Endothelial cell (in vitro differentiated cells): ENCODE measurements around the gene NBAS. TPM values are rescaled to one million over a fixed set of nuclear protein-coding genes. Genes with fewer than 3 reads are reported as not detected.

ENCODE experiments used
- DNase-seq: peaks from one replicate; pipeline ENCODE4 v3.0.0; 2021; ENCODE audit warnings: low spot score
- H3K27ac Mint-ChIP-seq: one replicate; pipeline ENCODE4 v1.8.0; 2021; ENCODE audit warnings: mixed read lengths, inconsistent platforms; ENCODE audit not compliant: unreplicated experiment
- H3K27me3 Mint-ChIP-seq: one replicate; pipeline ENCODE4 v1.8.0; 2021; ENCODE audit warnings: mild to moderate bottlenecking, moderate library complexity, mixed read lengths, inconsistent platforms; ENCODE audit not compliant: unreplicated experiment
- H3K36me3 Mint-ChIP-seq: one replicate; pipeline ENCODE4 v1.8.0; 2021; ENCODE audit warnings: mild to moderate bottlenecking, low read depth, mixed read lengths, inconsistent platforms; ENCODE audit not compliant: unreplicated experiment
- H3K4me1 Mint-ChIP-seq: one replicate; pipeline ENCODE4 v1.8.0; 2021; ENCODE audit warnings: mild to moderate bottlenecking, mixed read lengths, inconsistent platforms; ENCODE audit not compliant: unreplicated experiment
- H3K4me3 Mint-ChIP-seq: one replicate; pipeline ENCODE4 v1.8.0; 2021; ENCODE audit warnings: mild to moderate bottlenecking, mixed read lengths, inconsistent platforms; ENCODE audit not compliant: unreplicated experiment
- H3K9me3 Mint-ChIP-seq: one replicate; pipeline ENCODE4 v1.8.0; 2021; ENCODE audit warnings: mixed read lengths, inconsistent platforms; ENCODE audit not compliant: unreplicated experiment
- total RNA-seq: library from RNA; stranded (reverse); fragmentation: NEBNext Ultra II Directional; extraction: Animal tissue kit (Norgen Biotek cat#: 25700); gene quantifications from one replicate; pipeline ENCODE4 v1.2.1, GENCODE V29; 2021; ENCODE audit not compliant: unreplicated experiment
- TF ChIP-seq, protein P1 (sequence below): fragments of 200-600 bp; sonication (generic); IDR thresholded peaks from one replicate; pipeline ENCODE4 v1.5.0; 2021; ENCODE audit warnings: antibody characterized with exemption; ENCODE audit not compliant: unreplicated experiment

Gene NBAS
- total RNA-seq, 1 donor from 2014 or later, result 52.8 TPM

DNA sequence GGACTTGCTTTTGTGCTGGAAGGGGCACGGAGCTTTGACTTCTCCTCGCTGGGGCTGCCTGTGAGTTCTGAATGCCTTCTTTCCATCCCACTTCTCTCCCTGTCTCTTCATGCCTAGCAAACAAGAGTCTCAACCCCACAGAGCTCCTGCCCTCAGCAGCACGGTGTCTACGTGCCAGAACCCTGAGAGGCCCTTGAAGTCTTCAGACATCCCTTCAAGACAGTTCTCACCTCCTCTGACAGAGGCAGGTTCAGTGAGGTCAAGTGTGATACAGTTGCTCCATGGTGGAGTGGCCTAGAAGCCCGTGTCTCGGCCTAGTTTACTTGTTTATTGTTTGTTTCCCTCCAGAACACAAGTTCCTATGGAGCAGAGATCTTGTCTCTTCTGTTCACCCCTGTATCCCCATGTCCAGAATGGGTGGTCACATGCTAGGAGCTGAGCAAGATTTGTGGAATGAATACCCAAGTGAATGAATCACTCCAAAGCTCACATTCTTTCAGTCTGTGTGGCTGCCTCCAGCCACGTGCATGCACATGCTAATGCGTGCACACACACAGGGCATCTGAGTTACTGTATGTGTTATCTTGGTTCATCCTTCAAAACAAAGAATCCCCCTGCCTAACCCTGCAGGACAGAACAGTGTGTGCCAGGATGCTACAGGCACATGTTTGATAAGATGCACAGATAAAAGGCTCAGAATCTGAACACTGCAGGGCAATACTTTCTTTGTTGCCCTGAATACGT lies 391.6 kb downstream of the NBAS start:
- Mint-ChIP-seq H3K4me3 (no peak overlapping the region), H3K36me3 (peaks cover 7% of the 10 kb centered on the region), H3K4me1 (peaks cover 14% of the 10 kb centered on the region), H3K9me3 (no peaks in the 10 kb centered on the region), H3K27me3 (peaks cover 11% of the 10 kb centered on the region), H3K27ac (peak overlapping the region; percentile 57)
- TF ChIP-seq, protein P1, sequence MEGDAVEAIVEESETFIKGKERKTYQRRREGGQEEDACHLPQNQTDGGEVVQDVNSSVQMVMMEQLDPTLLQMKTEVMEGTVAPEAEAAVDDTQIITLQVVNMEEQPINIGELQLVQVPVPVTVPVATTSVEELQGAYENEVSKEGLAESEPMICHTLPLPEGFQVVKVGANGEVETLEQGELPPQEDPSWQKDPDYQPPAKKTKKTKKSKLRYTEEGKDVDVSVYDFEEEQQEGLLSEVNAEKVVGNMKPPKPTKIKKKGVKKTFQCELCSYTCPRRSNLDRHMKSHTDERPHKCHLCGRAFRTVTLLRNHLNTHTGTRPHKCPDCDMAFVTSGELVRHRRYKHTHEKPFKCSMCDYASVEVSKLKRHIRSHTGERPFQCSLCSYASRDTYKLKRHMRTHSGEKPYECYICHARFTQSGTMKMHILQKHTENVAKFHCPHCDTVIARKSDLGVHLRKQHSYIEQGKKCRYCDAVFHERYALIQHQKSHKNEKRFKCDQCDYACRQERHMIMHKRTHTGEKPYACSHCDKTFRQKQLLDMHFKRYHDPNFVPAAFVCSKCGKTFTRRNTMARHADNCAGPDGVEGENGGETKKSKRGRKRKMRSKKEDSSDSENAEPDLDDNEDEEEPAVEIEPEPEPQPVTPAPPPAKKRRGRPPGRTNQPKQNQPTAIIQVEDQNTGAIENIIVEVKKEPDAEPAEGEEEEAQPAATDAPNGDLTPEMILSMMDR, result no peak
- DNase-seq, result no peak

DNA sequence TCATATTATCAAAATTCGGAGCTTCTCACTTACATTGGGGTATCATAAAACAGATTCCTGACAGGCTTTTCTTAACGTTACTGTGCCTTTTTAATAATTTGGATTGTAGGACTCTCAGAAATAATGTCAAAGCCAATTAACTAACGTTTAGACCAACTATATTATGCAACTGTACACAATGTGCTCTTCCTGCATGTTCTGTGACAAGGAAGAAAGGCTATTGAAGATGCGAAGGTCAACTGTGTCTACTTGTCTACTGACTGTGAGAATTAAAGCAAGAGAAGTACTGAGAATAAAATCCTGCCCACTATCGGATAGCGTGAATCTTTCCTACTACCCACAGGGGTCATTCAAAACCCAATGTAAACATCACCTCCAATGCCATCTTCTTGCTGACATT lies 393.0 kb downstream of the NBAS start:
- Mint-ChIP-seq H3K4me3 (no peak overlapping the region), H3K4me1 (peaks cover 14% of the 10 kb centered on the region), H3K27ac (no peak overlapping the region), H3K36me3 (peaks cover 7% of the 10 kb centered on the region), H3K9me3 (no peaks in the 10 kb centered on the region), H3K27me3 (peaks cover 11% of the 10 kb centered on the region)
- TF ChIP-seq, protein P1, result no peak
- DNase-seq, result no peak

DNA sequence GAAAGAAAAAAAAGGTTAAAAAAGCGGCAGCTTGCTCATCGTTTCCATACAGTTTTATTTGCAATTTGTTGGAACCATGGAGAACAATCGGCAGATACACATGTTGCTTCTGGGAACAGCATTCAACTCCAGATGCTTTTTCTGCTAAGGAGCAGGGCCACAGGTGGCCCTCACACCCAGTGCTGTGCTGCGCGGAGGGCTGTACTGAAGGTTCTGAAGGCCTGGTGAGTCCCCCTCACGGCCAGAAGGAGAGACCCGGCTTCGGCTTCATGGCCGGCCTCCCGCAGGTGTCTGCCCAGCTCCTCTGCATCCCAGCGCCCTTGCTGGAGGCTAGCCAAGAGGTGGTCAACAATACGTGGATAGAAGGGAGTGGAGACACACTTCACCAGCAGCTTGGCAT lies 394.3 kb downstream of the NBAS start:
- Mint-ChIP-seq H3K27me3 (peaks cover 13% of the 10 kb centered on the region), H3K4me3 (no peak overlapping the region), H3K27ac (no peak overlapping the region), H3K4me1 (peaks cover 19% of the 10 kb centered on the region), H3K9me3 (no peaks in the 10 kb centered on the region), H3K36me3 (peaks cover 7% of the 10 kb centered on the region)
- no peak for DNase-seq
- TF ChIP-seq, protein P1, result no peak

DNA sequence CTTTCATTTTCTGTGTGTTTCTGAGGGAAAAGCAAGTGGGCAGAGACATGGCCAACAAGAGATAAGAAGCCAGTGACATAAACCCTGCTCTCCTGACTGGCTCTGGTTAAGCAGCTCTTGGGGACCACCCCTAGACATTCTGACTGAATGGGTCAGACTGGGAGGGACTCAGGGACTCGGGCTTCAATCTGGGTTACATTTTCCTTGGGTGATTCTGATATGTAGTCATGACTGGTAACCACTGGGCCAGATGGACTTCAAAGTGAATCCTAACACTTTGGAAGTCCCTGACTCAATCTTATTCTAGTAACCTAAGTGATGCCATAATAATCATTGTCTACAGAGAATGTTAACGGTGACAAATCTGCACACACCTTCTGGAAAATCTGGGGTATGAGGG lies 397.8 kb downstream of the NBAS start:
- TF ChIP-seq, protein P1, result no peak

DNA sequence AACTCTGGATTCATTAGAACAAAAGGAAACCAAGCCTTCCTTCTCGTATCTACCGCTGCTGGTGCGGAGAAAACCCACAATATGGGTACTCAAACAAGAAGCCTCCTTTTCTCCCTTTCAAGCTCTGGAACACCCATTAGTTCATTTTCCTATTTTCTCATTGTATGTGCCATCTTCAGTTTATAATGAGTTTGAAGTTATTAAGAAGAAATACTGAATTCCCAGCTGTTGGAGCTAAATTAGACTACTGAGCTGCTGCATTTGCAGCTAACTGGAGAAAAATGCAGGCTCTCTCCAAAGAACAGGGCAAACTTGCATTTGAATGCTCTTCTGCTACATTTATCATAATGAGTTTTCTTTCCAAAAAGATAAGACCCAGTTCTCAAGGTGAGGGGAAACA lies 398.5 kb downstream of the NBAS start:
- Mint-ChIP-seq H3K4me3 (no peak overlapping the region), H3K27me3 (peaks cover 11% of the 10 kb centered on the region), H3K4me1 (peaks cover 26% of the 10 kb centered on the region), H3K36me3 (no peaks in the 10 kb centered on the region), H3K27ac (no peak overlapping the region), H3K9me3 (no peaks in the 10 kb centered on the region)
- DNase-seq, result no peak
- TF ChIP-seq, protein P1, result no peak

More for the DNA sequence above, 397.8 kb downstream of the NBAS start:
- peaks cover 9% of the 10 kb centered on the region for H3K27me3 Mint-ChIP-seq
- no peak overlapping the region for H3K27ac Mint-ChIP-seq
- H3K9me3 Mint-ChIP-seq, result no peaks in the 10 kb centered on the region
- no peak for DNase-seq
- H3K4me3 Mint-ChIP-seq, result no peak overlapping the region
- H3K4me1 Mint-ChIP-seq, result peaks cover 28% of the 10 kb centered on the region
- peaks cover 3% of the 10 kb centered on the region for H3K36me3 Mint-ChIP-seq
